HS-5 (cell line): Measurements from ENCODE around the gene FGF10.

Experiments
- DNase-seq: peaks from one replicate; pipeline ENCODE4 v3.0.0-alpha.2; 2012; ENCODE audit warnings: low read depth

The FGF10 gene

GRCh38 chr5:44257653-44258365, 131.4 kb downstream of the FGF10 start:
- DNase-seq: no peak

- no peak for DNase-seq
Measured at GRCh38 chr5:44257221-44257620, 132.0 kb downstream of the FGF10 start.
